Neural progenitor cell (in vitro differentiated cells): ENCODE results near the gene RPS6KA3. TPM values are rescaled to one million over a fixed set of nuclear protein-coding genes. Genes with fewer than 3 reads are reported as not detected.

Experiments used
- DNase-seq: peaks from one replicate; pipeline ENCODE4 v3.0.0-alpha.2; 2016; ENCODE audit warnings: low spot score
- H2AFZ ChIP-seq: fragments of 200-600 bp; sonication (generic); replicated peaks from 2 replicates; pipeline ENCODE4 v1.6.1; 2016; ENCODE audit warnings: antibody characterized with exemption
- H3F3A ChIP-seq: fragments of 200-600 bp; sonication (generic); 2 replicates; pipeline ENCODE4 v1.6.1; 2016; ENCODE audit warnings: antibody characterized with exemption, low read depth
- H3K27ac ChIP-seq: fragments of 200-600 bp; sonication (generic); 2 replicates; pipeline ENCODE4 v1.5.1; 2016; ENCODE audit warnings: mild to moderate bottlenecking
- H3K27me3 ChIP-seq: fragments of 200-600 bp; sonication (generic); 2 replicates; pipeline ENCODE4 v1.6.1; 2016; ENCODE audit warnings: mild to moderate bottlenecking, moderate library complexity
- H3K36me3 ChIP-seq: fragments of 200-600 bp; sonication (generic); 2 replicates; pipeline ENCODE4 v1.5.1; 2016
- H3K4me1 ChIP-seq: fragments of 200-600 bp; sonication (generic); 2 replicates; pipeline ENCODE4 v1.6.1; 2016; ENCODE audit warnings: mixed run types
- H3K4me2 ChIP-seq: fragments of 200-600 bp; sonication (generic); 2 replicates; pipeline ENCODE4 v1.6.1; 2016
- H3K4me3 ChIP-seq: fragments of 200-600 bp; sonication (generic); 2 replicates; pipeline ENCODE4 v1.5.1; 2016
- H3K79me2 ChIP-seq: fragments of 200-600 bp; sonication (generic); 2 replicates; pipeline ENCODE4 v1.6.1; 2016; ENCODE audit warnings: low read depth
- H3K9ac ChIP-seq: fragments of 200-600 bp; sonication (generic); 2 replicates; pipeline ENCODE4 v1.6.1; 2016
- H3K9me3 ChIP-seq: fragments of 200-600 bp; sonication (generic); 2 replicates; pipeline ENCODE4 v1.5.1; 2016; ENCODE audit warnings: low read depth
- H4K20me1 ChIP-seq: fragments of 200-600 bp; sonication (generic); 2 replicates; pipeline ENCODE4 v1.6.1; 2016; ENCODE audit warnings: low read depth
- H3K27ac Mint-ChIP-seq: 3 replicates; pipeline ENCODE4 v1.8.0; 2021; ENCODE audit warnings: mixed read lengths
- H3K27me3 Mint-ChIP-seq: 2 replicates; pipeline ENCODE4 v1.8.0; 2022; ENCODE audit warnings: low read depth, mild to moderate bottlenecking, inconsistent platforms, moderate library complexity, mixed read lengths; ENCODE audit not compliant: insufficient read depth
- H3K36me3 Mint-ChIP-seq: 3 replicates; pipeline ENCODE4 v1.8.0; 2021; ENCODE audit warnings: mixed read lengths
- H3K4me1 Mint-ChIP-seq: 3 replicates; pipeline ENCODE4 v1.8.0; 2021; ENCODE audit warnings: mixed read lengths
- H3K4me3 Mint-ChIP-seq: 3 replicates; pipeline ENCODE4 v1.8.0; 2021; ENCODE audit warnings: mild to moderate bottlenecking, moderate library complexity, mixed read lengths
- H3K9me3 Mint-ChIP-seq: 3 replicates; pipeline ENCODE4 v1.8.0; 2020; ENCODE audit warnings: mixed read lengths
- EZH2 ChIP-seq: fragments of 200-600 bp; sonication (generic); IDR thresholded peaks from 2 replicates; pipeline ENCODE4 v1.6.1; 2017; ENCODE audit warnings: antibody characterized with exemption, mild to moderate bottlenecking, moderate library complexity
- EZH2phosphoT487 ChIP-seq: fragments of 200-600 bp; sonication (generic); IDR thresholded peaks from 2 replicates; pipeline ENCODE4 v1.6.1; 2017; ENCODE audit warnings: antibody characterized with exemption
- total RNA-seq: library from RNA; depleted of rRNA; stranded (reverse); fragments of >200 nt; gene quantifications from 2 replicates; pipeline ENCODE4 v1.2.3, GENCODE V29; 2015; ENCODE audit warnings: low replicate concordance
- TF ChIP-seq, protein P1 (sequence below): fragments of 200-600 bp; sonication (generic); IDR thresholded peaks from 2 replicates; pipeline ENCODE4 v1.5.1; 2017; ENCODE audit warnings: antibody characterized with exemption, mild to moderate bottlenecking

The RPS6KA3 gene
- total RNA-seq, 1 donor from 2014 or later = 32.2 TPM

DNA sequence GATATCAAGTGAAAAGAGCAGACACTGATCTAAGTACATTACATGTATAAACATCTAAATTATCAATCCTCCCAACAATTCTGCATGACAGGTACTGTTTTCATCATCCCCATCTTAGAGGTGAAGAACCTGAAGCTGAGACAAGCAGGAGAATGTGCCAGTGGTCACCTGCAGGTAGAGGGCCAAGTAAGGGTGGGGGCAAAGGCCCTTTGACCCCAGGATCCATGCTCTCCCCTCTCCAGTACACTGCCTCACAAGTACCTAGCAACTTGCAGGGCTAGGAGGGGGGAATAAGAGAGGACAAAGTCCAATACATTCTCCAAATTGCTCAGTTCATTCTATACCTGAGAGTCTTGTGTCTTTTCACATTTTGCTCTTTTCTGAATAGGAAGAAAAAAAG is 141.7 kb downstream of the RPS6KA3 start:
- H3K36me3 ChIP-seq = no peaks in the 10 kb centered on the region
- peaks cover 14% of the 10 kb centered on the region for H3F3A ChIP-seq
- H3K27me3 ChIP-seq = no peaks in the 10 kb centered on the region
- no peak overlapping the region for H2AFZ ChIP-seq
- Mint-ChIP-seq H3K4me1 (no peaks in the 10 kb centered on the region), H3K27ac (no peak overlapping the region), H3K4me3 (no peak overlapping the region), H3K27me3 (no peaks in the 10 kb centered on the region), H3K9me3 (no peaks in the 10 kb centered on the region), H3K36me3 (peaks cover 2% of the 10 kb centered on the region)
- H3K79me2 ChIP-seq = no peaks in the 10 kb centered on the region
- no peak overlapping the region for H3K27ac ChIP-seq
- TF ChIP-seq EZH2phosphoT487 = no peak
- no peak for TF ChIP-seq EZH2
- TF ChIP-seq, protein P1, sequence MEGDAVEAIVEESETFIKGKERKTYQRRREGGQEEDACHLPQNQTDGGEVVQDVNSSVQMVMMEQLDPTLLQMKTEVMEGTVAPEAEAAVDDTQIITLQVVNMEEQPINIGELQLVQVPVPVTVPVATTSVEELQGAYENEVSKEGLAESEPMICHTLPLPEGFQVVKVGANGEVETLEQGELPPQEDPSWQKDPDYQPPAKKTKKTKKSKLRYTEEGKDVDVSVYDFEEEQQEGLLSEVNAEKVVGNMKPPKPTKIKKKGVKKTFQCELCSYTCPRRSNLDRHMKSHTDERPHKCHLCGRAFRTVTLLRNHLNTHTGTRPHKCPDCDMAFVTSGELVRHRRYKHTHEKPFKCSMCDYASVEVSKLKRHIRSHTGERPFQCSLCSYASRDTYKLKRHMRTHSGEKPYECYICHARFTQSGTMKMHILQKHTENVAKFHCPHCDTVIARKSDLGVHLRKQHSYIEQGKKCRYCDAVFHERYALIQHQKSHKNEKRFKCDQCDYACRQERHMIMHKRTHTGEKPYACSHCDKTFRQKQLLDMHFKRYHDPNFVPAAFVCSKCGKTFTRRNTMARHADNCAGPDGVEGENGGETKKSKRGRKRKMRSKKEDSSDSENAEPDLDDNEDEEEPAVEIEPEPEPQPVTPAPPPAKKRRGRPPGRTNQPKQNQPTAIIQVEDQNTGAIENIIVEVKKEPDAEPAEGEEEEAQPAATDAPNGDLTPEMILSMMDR = no peak
- H3K9ac ChIP-seq = no peak overlapping the region
- H3K4me2 ChIP-seq = no peak overlapping the region
- peaks cover 4% of the 10 kb centered on the region for H3K9me3 ChIP-seq
- H3K4me1 ChIP-seq = no peaks in the 10 kb centered on the region
- no peak for DNase-seq
- H3K4me3 ChIP-seq = no peak overlapping the region
- no peaks in the 10 kb centered on the region for H4K20me1 ChIP-seq

DNA sequence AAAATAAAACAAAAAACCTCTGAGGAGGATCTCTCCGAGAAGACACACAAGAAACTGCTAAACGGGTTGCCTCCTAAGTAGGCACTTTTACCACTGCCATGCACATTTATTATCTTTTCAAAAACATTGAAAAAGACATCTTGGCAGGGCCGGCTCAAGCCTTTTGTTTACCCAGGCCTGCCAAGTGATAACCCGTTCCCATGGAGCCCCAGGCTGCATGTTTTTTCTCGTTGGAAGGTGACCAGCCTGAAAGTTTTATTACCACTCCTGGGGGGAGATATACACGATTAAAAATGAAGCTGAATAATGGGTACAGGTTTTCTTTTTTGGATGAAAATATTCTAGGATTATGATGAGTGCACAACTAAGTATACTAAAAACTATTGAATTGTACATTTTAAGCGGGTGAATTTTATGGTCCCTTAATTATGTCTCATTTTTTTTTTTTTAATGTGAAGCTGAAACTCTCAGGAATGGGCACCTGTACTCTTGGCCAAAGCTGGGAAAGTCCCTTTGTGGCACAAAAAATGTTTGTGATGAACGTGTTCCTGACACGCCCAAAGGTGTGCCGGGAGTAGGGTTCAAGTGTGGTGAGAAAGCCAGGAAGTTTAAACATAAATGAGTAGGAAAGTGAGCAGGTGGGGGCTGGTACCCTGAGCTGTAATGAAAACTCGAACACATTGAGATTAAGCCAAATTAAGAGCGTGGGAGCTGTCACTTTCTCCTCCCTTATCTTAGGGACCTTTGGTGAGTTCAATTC is 148.5 kb downstream of the RPS6KA3 start:
- Mint-ChIP-seq H3K9me3 (peaks cover 4% of the 10 kb centered on the region), H3K27me3 (peaks cover 2% of the 10 kb centered on the region)
- H3K4me2 ChIP-seq = no peak overlapping the region

DNA sequence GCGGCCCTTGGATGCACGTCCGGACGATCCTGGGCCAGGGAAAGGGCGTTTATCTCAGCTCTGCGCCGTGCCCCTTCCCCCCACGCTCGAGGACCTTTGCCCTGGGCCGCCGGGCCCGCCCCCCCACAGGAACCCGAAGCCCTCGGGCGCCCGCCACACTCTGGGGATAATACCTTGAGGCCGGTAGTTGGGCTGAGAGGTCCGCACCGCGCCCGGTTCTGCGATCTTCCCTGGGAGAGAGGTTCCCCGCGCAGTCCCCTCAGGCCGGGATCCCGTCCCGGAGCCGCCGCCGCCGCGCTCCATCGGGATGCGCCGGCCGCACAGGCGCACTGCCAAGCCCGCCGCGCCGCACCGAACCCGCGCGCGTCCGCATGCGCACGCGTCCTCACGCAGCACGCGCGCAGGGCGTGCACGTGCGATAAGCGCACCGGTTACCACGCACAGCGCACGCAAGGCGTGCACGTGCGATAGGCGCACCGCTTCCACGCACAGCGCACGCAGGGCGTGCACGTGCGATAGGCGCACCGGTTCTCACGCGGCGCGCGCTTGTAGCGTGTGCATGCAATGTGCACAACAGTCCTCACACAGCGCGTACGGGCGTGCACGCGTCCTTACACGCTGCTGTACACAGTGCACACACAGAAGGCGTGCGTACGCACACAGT is 150.0 kb downstream of the RPS6KA3 start, which contains the start of gene MAP7D2:
TSS of gene MAP7D2 (minus strand) at position 331 of the 664 bp plus-strand sequence. CDS start at position 303, 28 bp downstream.
- Histone ChIP-seq H3K9ac (no peak within 1 kb of the TSS), H3K27me3 (peaks cover 46% of the 10 kb centered on the region), H4K20me1 (no peaks in the 10 kb centered on the region), H3K9me3 (peaks cover 6% of the 10 kb centered on the region), H3F3A (no peaks in the 10 kb centered on the region), H2AFZ (peak within 1 kb of the TSS; percentile 55), H3K4me1 (no peaks in the 10 kb centered on the region), H3K36me3 (no peaks in the 10 kb centered on the region), H3K4me3 (peak within 1 kb of the TSS; percentile 42), H3K27ac (no peak within 1 kb of the TSS), H3K79me2 (no peaks in the 10 kb centered on the region), H3K4me2 (peak within 1 kb of the TSS; percentile 73)
- H3K9me3 Mint-ChIP-seq = peaks cover 4% of the 10 kb centered on the region
- DNase-seq = peak; percentile 45
- no peaks in the 10 kb centered on the region for H3K36me3 Mint-ChIP-seq
- peaks cover 2% of the 10 kb centered on the region for H3K27me3 Mint-ChIP-seq
- H3K4me1 Mint-ChIP-seq = peaks cover 8% of the 10 kb centered on the region
- H3K27ac Mint-ChIP-seq = no peak within 1 kb of the TSS
- H3K4me3 Mint-ChIP-seq = peak within 1 kb of the TSS; percentile 79
- TF ChIP-seq, protein P1 = no peak
- TF ChIP-seq EZH2phosphoT487 (peak; percentile 25), EZH2 (no peak)

More for the DNA sequence above, 148.5 kb downstream of the RPS6KA3 start:
- Histone ChIP-seq H3K27me3 (peaks cover 46% of the 10 kb centered on the region), H3F3A (no peaks in the 10 kb centered on the region), H4K20me1 (no peaks in the 10 kb centered on the region), H3K27ac (no peak overlapping the region), H2AFZ (no peak overlapping the region), H3K4me1 (no peaks in the 10 kb centered on the region), H3K36me3 (no peaks in the 10 kb centered on the region), H3K9ac (no peak overlapping the region), H3K9me3 (peaks cover 6% of the 10 kb centered on the region), H3K4me3 (no peak overlapping the region), H3K79me2 (no peaks in the 10 kb centered on the region)
- TF ChIP-seq EZH2phosphoT487 = no peak
- TF ChIP-seq, protein P1 = no peak
- no peak for TF ChIP-seq EZH2
- H3K4me1 Mint-ChIP-seq = peaks cover 8% of the 10 kb centered on the region
- H3K4me3 Mint-ChIP-seq = no peak overlapping the region
- H3K36me3 Mint-ChIP-seq = no peaks in the 10 kb centered on the region
- H3K27ac Mint-ChIP-seq = no peak overlapping the region
- DNase-seq = no peak
